Endothelial cell of umbilical vein (primary cell): ENCODE data around the gene SMIM7. TPM values are rescaled to one million over a fixed set of nuclear protein-coding genes. Genes with fewer than 3 reads are reported as not detected.

Experiments used
- BruUV-seq: library from RNA; stranded (reverse); fragments of 400-500 nt; replicated peaks from 2 replicates; lab custom pipeline; 2021; lab: Mats Ljungman, UMichigan
- CTCF ChIA-PET: fragments of 300-600, 350-600 bp; sonication (Branson Sonifier 250); formaldehyde crosslinking; loops from one replicate; lab custom pipeline; 2021; ENCODE audit warnings: antibody characterized with exemption, inconsistent platforms; lab: Charles Lee
- POLR2A ChIA-PET: fragments of 300-600, 350-600 bp; sonication (Branson Sonifier 250); formaldehyde crosslinking; loops from one replicate; lab custom pipeline; 2021; ENCODE audit warnings: antibody characterized with exemption, inconsistent platforms; lab: Charles Lee
- DNase-seq: peaks from one replicate; pipeline ENCODE4 v3.0.0-alpha.2; 2011; ENCODE audit warnings: low read depth, low spot score
- FAIRE-seq: peaks from 2 replicates; lab custom pipeline; 2011; peaks lifted over from hg19 to GRCh38; lab: Jason Lieb, UNC
- H2AFZ ChIP-seq: 2 replicates; pipeline ENCODE4 v1.6.0; 2012; ENCODE audit warnings: low read depth, low read length, control low read depth, inconsistent platforms
- H3K27ac ChIP-seq: 2 replicates; pipeline ENCODE4 v1.5.1; 2011; ENCODE audit warnings: low read depth, mild to moderate bottlenecking, control low read depth, low read length, moderate library complexity; ENCODE audit not compliant: insufficient read depth
- H3K27me3 ChIP-seq, 2 experiments: 2 replicates each; pipeline versions ENCODE4 v1.6.0 to v1.6.1; 2011; ENCODE audit warnings: low read length in 2 of 2, mixed read lengths in 1 of 2; ENCODE audit not compliant: control insufficient read depth in 2 of 2, insufficient read depth in 2 of 2
- H3K36me3 ChIP-seq, 2 experiments: 2 replicates in 1 of 2; 3 replicates in 1 of 2; pipeline ENCODE4 v1.5.1; 2011; ENCODE audit warnings: low read length in 2 of 2, mild to moderate bottlenecking in 1 of 2, moderate library complexity in 1 of 2; ENCODE audit not compliant: control insufficient read depth in 2 of 2, insufficient read depth in 2 of 2; ENCODE audit errors: extremely low read depth in 1 of 2
- H3K4me1 ChIP-seq: 3 replicates; pipeline ENCODE4 v1.5.1; 2011; ENCODE audit warnings: mild to moderate bottlenecking, low read length; ENCODE audit not compliant: control insufficient read depth, insufficient read depth; ENCODE audit errors: extremely low read depth
- H3K4me2 ChIP-seq: 2 replicates; pipeline ENCODE4 v1.6.1; 2011; ENCODE audit warnings: low read length, control low read depth, mixed read lengths; ENCODE audit not compliant: insufficient read depth
- H3K4me3 ChIP-seq, 3 experiments: fragments of 200-600 bp in 1 of 3; sonication (generic), shearing (Covaris generic) in 1 of 3; replicated peaks in 1 of 3; 2 replicates each; pipeline ENCODE4 v1.5.1; 2011 to 2016; ENCODE audit warnings: control low read depth in 3 of 3, low read length in 3 of 3, mild to moderate bottlenecking in 2 of 3, inconsistent platforms in 1 of 3, low read depth in 1 of 3, moderate library complexity in 1 of 3; ENCODE audit not compliant: insufficient read depth in 1 of 3
- H3K79me2 ChIP-seq: 2 replicates; pipeline ENCODE4 v1.6.0; 2012; ENCODE audit warnings: low read length, inconsistent platforms; ENCODE audit not compliant: control insufficient read depth, insufficient read depth
- H3K9ac ChIP-seq: replicated peaks from 2 replicates; pipeline ENCODE3; 2011; ENCODE audit warnings: low read length, control low read depth; ENCODE audit not compliant: insufficient read depth; ENCODE audit errors: extremely low read depth
- H3K9me1 ChIP-seq: replicated peaks from 3 replicates; pipeline ENCODE4 v1.6.0; 2011; ENCODE audit warnings: mild to moderate bottlenecking, low read length; ENCODE audit not compliant: control insufficient read depth, insufficient read depth; ENCODE audit errors: extremely low read depth
- H3K9me3 ChIP-seq: replicated peaks from 2 replicates; pipeline ENCODE4 v1.5.1; 2012; ENCODE audit warnings: low read length, inconsistent platforms; ENCODE audit not compliant: control insufficient read depth, insufficient read depth
- H4K20me1 ChIP-seq: replicated peaks from 2 replicates; pipeline ENCODE3; 2011; ENCODE audit warnings: mild to moderate bottlenecking, low read length; ENCODE audit not compliant: control insufficient read depth, insufficient read depth; ENCODE audit errors: extremely low read depth
- CTCF ChIP-seq, 2 donors: IDR thresholded peaks; 1 replicate in 1 of 2; 2 replicates in 1 of 2; pipeline ENCODE4 v1.5.1; 2011; ENCODE audit warnings: low read length in 2 of 2, mild to moderate bottlenecking in 2 of 2, moderate library complexity in 2 of 2, control low read depth in 1 of 2, inconsistent platforms in 1 of 2, low read depth in 1 of 2; ENCODE audit not compliant: insufficient read depth in 1 of 2; ENCODE audit errors: extremely low read depth in 1 of 2
- EZH2 ChIP-seq: IDR thresholded peaks from 2 replicates; pipeline ENCODE4 v1.6.1; 2012; ENCODE audit warnings: borderline replicate concordance, low read depth, mild to moderate bottlenecking, moderate library complexity, low read length, inconsistent platforms; ENCODE audit not compliant: severe bottlenecking
- FOS ChIP-seq: IDR thresholded peaks from 2 replicates; pipeline ENCODE4 v1.6.1; 2011; ENCODE audit warnings: mild to moderate bottlenecking, low read length, moderate library complexity, borderline replicate concordance; ENCODE audit not compliant: insufficient read depth
- GATA2 ChIP-seq: IDR thresholded peaks from 2 replicates; pipeline ENCODE4 v1.7.0; 2011; ENCODE audit warnings: low read depth, mild to moderate bottlenecking, moderate library complexity, mixed read lengths, low read length; ENCODE audit not compliant: insufficient read length, insufficient read depth
- JUN ChIP-seq: IDR thresholded peaks from 2 replicates; pipeline ENCODE4 v1.6.1; 2011; ENCODE audit warnings: borderline replicate concordance, low read depth; ENCODE audit not compliant: insufficient read length, insufficient read depth
- MAX ChIP-seq: IDR thresholded peaks from 2 replicates; pipeline ENCODE4 v1.6.1; 2011; ENCODE audit not compliant: insufficient read depth, insufficient read length
- MYC ChIP-seq: IDR thresholded peaks from one replicate; pipeline ENCODE4 v1.6.1; 2011; ENCODE audit warnings: mild to moderate bottlenecking, low read depth, low read length
- POLR2A ChIP-seq: IDR thresholded peaks from 2 replicates; pipeline ENCODE4 v1.6.1; 2012; ENCODE audit warnings: low read depth, mild to moderate bottlenecking, control low read depth, low read length
- POLR2AphosphoS5 ChIP-seq: IDR thresholded peaks from 2 replicates; pipeline ENCODE4 v1.6.1; 2012; ENCODE audit warnings: low read depth, mild to moderate bottlenecking, control low read depth, low read length, moderate library complexity; ENCODE audit not compliant: insufficient read depth
- dilution Hi-C: fragments of 300-500 bp; cut with MboI; formaldehyde crosslinking; loops from one replicate; pipeline ENCODE4 v1.15.0; 2019; ENCODE audit warnings: low sequenced_read_pairs; ENCODE audit not compliant: extremely low pct_ligation_motif_present
- intact Hi-C: fragments of 100-400 bp; cut with micrococcal nuclease; formaldehyde crosslinking; loops from one replicate; pipeline ENCODE4 v1.10.0; 2022
- polyA plus RNA-seq, 4 experiments: library from polyadenylated mRNA; depleted of rRNA in 3 of 4; stranded (reverse) in 3 of 4; unstranded in 1 of 4; fragments of >200 nt; gene quantifications; 2 replicates each; pipeline versions ENCODE4 v1.2.1 to v1.2.3, GENCODE V29; 2011 to 2012; ENCODE audit warnings: missing spikeins in 1 of 4
- total RNA-seq: library from RNA; stranded (reverse); gene quantifications from 2 replicates; pipeline ENCODE4 v1.2.3, GENCODE V29; 2021

SMIM7 gene
- total and polyA plus RNA-seq, 2 donors (not counting 3 experiments of a cell fraction or from before 2014, with no cell fraction given), result 51.1 to 62.0 TPM

GRCh38 chr19:16673231-16673630 lies 13.3 kb upstream of the SMIM7 start:
- no peak overlapping the region for H2AFZ ChIP-seq
- dilution Hi-C loops, result no loop called here
- no peaks in the 10 kb centered on the region for H4K20me1 ChIP-seq
- intact Hi-C loops, result no loop called here
- H3K9ac ChIP-seq, result no peak overlapping the region
- no peak overlapping the region for H3K27ac ChIP-seq
- POLR2A ChIA-PET, result no interaction called here
- FAIRE-seq (no peak), DNase-seq (no peak)
- no peaks in the 10 kb centered on the region for H3K27me3 ChIP-seq
- H3K79me2 ChIP-seq, result no peaks in the 10 kb centered on the region
- no peak overlapping the region for H3K4me2 ChIP-seq
- H3K9me1 ChIP-seq, result no peaks in the 10 kb centered on the region
- H3K36me3 ChIP-seq, result no peaks in the 10 kb centered on the region
- no peaks in the 10 kb centered on the region for H3K9me3 ChIP-seq
- no peak overlapping the region for H3K4me3 ChIP-seq
- BruUV-seq, result no TSS peak
- CTCF ChIA-PET, result interaction anchor here (1.4 to 1.5 kb wide), 3 partner anchors 9 to 12 kb away, joined by 3 to 8 read pairs (median 5); no protein-coding TSS in a partner anchor
- H3K4me1 ChIP-seq, result no peaks in the 10 kb centered on the region
- no peak for TF ChIP-seq EZH2
- TF ChIP-seq MYC, result no peak
- no peak for TF ChIP-seq POLR2A
- no peak for TF ChIP-seq MAX
- no peak for TF ChIP-seq POLR2AphosphoS5
- TF ChIP-seq FOS, result no peak
- no peak for TF ChIP-seq GATA2
- TF ChIP-seq JUN, result no peak
- no peak for TF ChIP-seq CTCF (IDR thresholded peaks at IDR 0.05; ENCODE audit: extremely low read depth in 1 of 2, insufficient read depth in 1 of 2, low read depth in 1 of 2, low read length in 2 of 2)
